HCT116 (cell line): Measurements from ENCODE around the gene SRRM1. TPM values are rescaled to one million over a fixed set of nuclear protein-coding genes. Genes with fewer than 3 reads are reported as not detected.

ENCODE experiments used
- ATAC-seq: fragments of 200-7000 bp; cut with Tn5 transposase; 2 replicates; pipeline ENCODE4 v1.9.1; 2020; ENCODE audit warnings: mild to moderate bottlenecking, moderate library complexity
- BruUV-seq: library from RNA; stranded (reverse); fragments of 400-500 nt; replicated peaks from 2 replicates; lab custom pipeline; 2021; lab: Mats Ljungman, UMichigan
- CTCF ChIA-PET: fragments of 300-600 bp; sonication (Branson Sonifier 250); formaldehyde crosslinking; loops from one replicate; lab custom pipeline; 2021; ENCODE audit warnings: antibody characterized with exemption; lab: Charles Lee
- POLR2A ChIA-PET: fragments of 300-600, 350-600 bp; sonication (Branson Sonifier 250); formaldehyde crosslinking; loops from one replicate; lab custom pipeline; 2021; ENCODE audit warnings: antibody characterized with exemption; lab: Charles Lee
- RAD21 ChIA-PET, 2 experiments: fragments of 300-600 bp; sonication (Branson Sonifier 250); formaldehyde crosslinking; loops; one replicate each; lab custom pipeline; 2023; ENCODE audit warnings: low total read pairs in 2 of 2; ENCODE audit not compliant: uncharacterized antibody in 2 of 2, unreplicated experiment in 2 of 2, low non-redundant PET in 1 of 2; lab: Charles Lee
- DNase-seq: peaks from one replicate; pipeline ENCODE4 v3.0.0-alpha.2; 2010; ENCODE audit warnings: low read depth, low spot score
- H2AFZ ChIP-seq: fragments of 200-600 bp; shearing (Covaris generic), sonication (generic); 2 replicates; pipeline ENCODE4 v1.6.1; 2017; ENCODE audit warnings: low read depth, mixed run types, mixed read lengths, antibody characterized with exemption, low read length; ENCODE audit not compliant: poor library complexity, severe bottlenecking
- H3K27ac ChIP-seq: 2 replicates; pipeline ENCODE4 v1.5.1; 2012; ENCODE audit warnings: low read depth, low read length
- H3K27me3 ChIP-seq: fragments of 200-600 bp; sonication (generic); 2 replicates; pipeline ENCODE4 v1.6.1; 2016; ENCODE audit warnings: mixed run types, low read length, mixed read lengths; ENCODE audit not compliant: insufficient read depth
- H3K36me3 ChIP-seq, 2 experiments: fragments of 200-500 bp in 1 of 2; fragments of 200-600 bp in 1 of 2; sonication (Bioruptor generic) in 1 of 2; sonication (generic) in 1 of 2; 2 replicates each; pipeline versions ENCODE4 v1.5.1 to v1.6.1; 2014 to 2016; ENCODE audit warnings: low read length in 2 of 2, inconsistent platforms in 1 of 2, mixed read lengths in 1 of 2, mixed run types in 1 of 2; ENCODE audit not compliant: insufficient read depth in 2 of 2, control insufficient read depth in 1 of 2
- H3K4me1 ChIP-seq, 2 experiments: fragments of 200-600 bp in 1 of 2; sonication (generic) in 1 of 2; 2 replicates each; pipeline versions ENCODE4 v1.5.1 to v1.6.1; 2012 to 2017; ENCODE audit warnings: low read length in 2 of 2, inconsistent platforms in 1 of 2, mild to moderate bottlenecking in 1 of 2, mixed read lengths in 1 of 2, mixed run types in 1 of 2, moderate library complexity in 1 of 2; ENCODE audit not compliant: insufficient read depth in 2 of 2, control insufficient read depth in 1 of 2
- H3K4me2 ChIP-seq: fragments of 200-600 bp; sonication (generic); 2 replicates; pipeline ENCODE4 v1.6.1; 2017; ENCODE audit warnings: mixed run types, low read length, mixed read lengths
- H3K4me3 ChIP-seq, 2 experiments: fragments of 200-600 bp in 1 of 2; sonication (generic) in 1 of 2; replicated peaks in 1 of 2; 2 replicates each; pipeline ENCODE4 v1.5.1; 2011 to 2016; ENCODE audit warnings: low read length in 2 of 2, control low read depth in 1 of 2, low read depth in 1 of 2, mild to moderate bottlenecking in 1 of 2, mixed read lengths in 1 of 2, mixed run types in 1 of 2
- H3K79me2 ChIP-seq: fragments of 200-600 bp; sonication (generic); 2 replicates; pipeline ENCODE4 v1.6.1; 2017; ENCODE audit warnings: mild to moderate bottlenecking, mixed run types, low read length, moderate library complexity, mixed read lengths; ENCODE audit not compliant: insufficient read depth
- H3K9ac ChIP-seq: fragments of 200-600 bp; sonication (generic); 2 replicates; pipeline ENCODE4 v1.6.1; 2016; ENCODE audit warnings: low read length, mixed read lengths
- H3K9me2 ChIP-seq: fragments of 200-600 bp; sonication (generic), shearing (Covaris generic); 2 replicates; pipeline ENCODE4 v1.6.1; 2017; ENCODE audit warnings: mixed run types, mild to moderate bottlenecking, moderate library complexity; ENCODE audit not compliant: insufficient read depth
- H3K9me3 ChIP-seq, 2 experiments: fragments of 200-500 bp in 1 of 2; fragments of 200-600 bp in 1 of 2; sonication (Bioruptor generic) in 1 of 2; sonication (generic) in 1 of 2; 2 replicates each; pipeline ENCODE4 v1.6.1; 2014 to 2017; ENCODE audit warnings: low read length in 2 of 2, mixed read lengths in 2 of 2, inconsistent platforms in 1 of 2, low read depth in 1 of 2, mild to moderate bottlenecking in 1 of 2, mixed run types in 1 of 2, moderate library complexity in 1 of 2; ENCODE audit not compliant: control insufficient read depth in 1 of 2, insufficient read depth in 1 of 2
- H4K20me1 ChIP-seq: fragments of 200-600 bp; sonication (generic), shearing (Covaris generic); 2 replicates; pipeline ENCODE4 v1.6.1; 2017; ENCODE audit warnings: mixed run types, mild to moderate bottlenecking, moderate library complexity; ENCODE audit not compliant: insufficient read depth
- CEBPB ChIP-seq: IDR thresholded peaks from 2 replicates; pipeline ENCODE4 v1.6.1; 2012; ENCODE audit warnings: low read depth
- EZH2 ChIP-seq: fragments of 200-600 bp; sonication (generic); IDR thresholded peaks from 2 replicates; pipeline ENCODE4 v1.6.1; 2017; ENCODE audit warnings: antibody characterized with exemption, mixed run types
- EZH2phosphoT487 ChIP-seq: fragments of 200-600 bp; IDR thresholded peaks from 2 replicates; pipeline ENCODE4 v1.6.1; 2018; ENCODE audit warnings: antibody characterized with exemption, borderline replicate concordance
- SIN3A ChIP-seq: IDR thresholded peaks from 2 replicates; pipeline ENCODE4 v1.6.1; 2012; ENCODE audit warnings: low read depth
- SP1 ChIP-seq: IDR thresholded peaks from 2 replicates; pipeline ENCODE4 v1.6.1; 2012; ENCODE audit warnings: low read depth
- TCF7L2 ChIP-seq: IDR thresholded peaks from 2 replicates; pipeline ENCODE4 v1.7.0; 2011; ENCODE audit warnings: borderline replicate concordance, inconsistent platforms; ENCODE audit not compliant: insufficient read depth, insufficient read length; ENCODE audit errors: extremely low read depth
- YY1 ChIP-seq: IDR thresholded peaks from 2 replicates; pipeline ENCODE4 v1.6.1; 2011; ENCODE audit warnings: low read length, low read depth, moderate library complexity, mild to moderate bottlenecking; ENCODE audit not compliant: insufficient replicate concordance; ENCODE audit errors: extremely low read depth
- ZNF274 ChIP-seq: fragments of 200-500 bp; sonication (Bioruptor generic); IDR thresholded peaks from 2 replicates; pipeline ENCODE4 v1.6.1; 2014; ENCODE audit warnings: mild to moderate bottlenecking, low read depth, low read length, inconsistent platforms
- intact Hi-C: fragments of 100-400 bp; cut with micrococcal nuclease; formaldehyde crosslinking; loops from 2 replicates; pipeline ENCODE4 v1.10.0; 2022
- total RNA-seq: library from RNA; stranded (reverse); gene quantifications from one replicate; pipeline ENCODE4 v1.2.1, GENCODE V29; 2021; ENCODE audit not compliant: unreplicated experiment
- TF ChIP-seq, protein P1 (sequence below): IDR thresholded peaks from 2 replicates; pipeline ENCODE4 v1.6.1; 2012
- TF ChIP-seq, protein P2 (sequence below): IDR thresholded peaks from 2 replicates; pipeline ENCODE4 v1.6.1; 2012; ENCODE audit warnings: low read depth
- TF ChIP-seq, protein P3 (sequence below): IDR thresholded peaks from 2 replicates; pipeline ENCODE4 v1.6.1; 2011; ENCODE audit warnings: mild to moderate bottlenecking, low read length, moderate library complexity; ENCODE audit not compliant: insufficient replicate concordance; ENCODE audit errors: extremely low read depth

The SRRM1 gene
- total RNA-seq, 1 experiment from 2014 or later: 184 TPM

DNA sequence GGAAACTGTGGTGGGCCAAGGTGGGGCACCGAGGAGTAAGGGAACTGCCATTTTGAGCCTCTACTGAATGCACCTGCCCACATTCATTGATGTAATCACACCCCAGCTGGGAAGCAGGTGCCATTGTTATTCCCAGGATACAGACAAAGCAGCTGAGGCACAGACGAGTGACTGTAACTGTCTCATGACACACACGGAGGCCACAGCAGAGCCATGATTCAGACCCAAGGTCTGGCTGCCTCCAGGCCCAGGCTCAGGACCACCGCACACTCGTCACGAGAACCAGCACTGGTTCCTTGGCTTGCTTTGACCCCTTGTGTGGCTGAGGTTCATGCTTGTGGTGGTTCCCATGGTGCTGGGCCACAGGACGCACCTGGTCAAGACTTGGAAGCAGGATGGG is 56.5 kb downstream of the SRRM1 start:
- peaks cover 0 to 14% of the 10 kb centered on the region in 2 experiments; a peak in 3 of 4 replicates for H3K4me1 ChIP-seq
- no TSS peak for BruUV-seq
- ATAC-seq (no peak), DNase-seq (no peak)
- H2AFZ ChIP-seq: no peak overlapping the region
- H3K9me2 ChIP-seq: no peaks in the 10 kb centered on the region
- ChIA-PET CTCF (interaction anchor here (1.2 to 1.4 kb wide), 2 partner anchors 10 to 131 kb away, joined by 4 to 5 read pairs; no protein-coding TSS in a partner anchor), RAD21 (no interaction called here), POLR2A (no interaction called here)
- H3K27me3 ChIP-seq: no peaks in the 10 kb centered on the region
- no peak overlapping the region for H3K9ac ChIP-seq
- H3K79me2 ChIP-seq: no peaks in the 10 kb centered on the region
- intact Hi-C loops: no loop called here
- H3K9me3 ChIP-seq: no peaks in the 10 kb centered on the region
- no peak overlapping the region for H3K4me3 ChIP-seq
- no peaks in the 10 kb centered on the region for H4K20me1 ChIP-seq
- no peaks in the 10 kb centered on the region for H3K36me3 ChIP-seq
- TF ChIP-seq EZH2 (no peak), TCF7L2 (no peak), YY1 (no peak), ZNF274 (no peak), CEBPB (no peak), EZH2phosphoT487 (no peak), SIN3A (no peak), SP1 (no peak)
- TF ChIP-seq, protein P1, sequence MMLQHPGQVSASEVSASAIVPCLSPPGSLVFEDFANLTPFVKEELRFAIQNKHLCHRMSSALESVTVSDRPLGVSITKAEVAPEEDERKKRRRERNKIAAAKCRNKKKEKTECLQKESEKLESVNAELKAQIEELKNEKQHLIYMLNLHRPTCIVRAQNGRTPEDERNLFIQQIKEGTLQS: no peak
- TF ChIP-seq, protein P2, sequence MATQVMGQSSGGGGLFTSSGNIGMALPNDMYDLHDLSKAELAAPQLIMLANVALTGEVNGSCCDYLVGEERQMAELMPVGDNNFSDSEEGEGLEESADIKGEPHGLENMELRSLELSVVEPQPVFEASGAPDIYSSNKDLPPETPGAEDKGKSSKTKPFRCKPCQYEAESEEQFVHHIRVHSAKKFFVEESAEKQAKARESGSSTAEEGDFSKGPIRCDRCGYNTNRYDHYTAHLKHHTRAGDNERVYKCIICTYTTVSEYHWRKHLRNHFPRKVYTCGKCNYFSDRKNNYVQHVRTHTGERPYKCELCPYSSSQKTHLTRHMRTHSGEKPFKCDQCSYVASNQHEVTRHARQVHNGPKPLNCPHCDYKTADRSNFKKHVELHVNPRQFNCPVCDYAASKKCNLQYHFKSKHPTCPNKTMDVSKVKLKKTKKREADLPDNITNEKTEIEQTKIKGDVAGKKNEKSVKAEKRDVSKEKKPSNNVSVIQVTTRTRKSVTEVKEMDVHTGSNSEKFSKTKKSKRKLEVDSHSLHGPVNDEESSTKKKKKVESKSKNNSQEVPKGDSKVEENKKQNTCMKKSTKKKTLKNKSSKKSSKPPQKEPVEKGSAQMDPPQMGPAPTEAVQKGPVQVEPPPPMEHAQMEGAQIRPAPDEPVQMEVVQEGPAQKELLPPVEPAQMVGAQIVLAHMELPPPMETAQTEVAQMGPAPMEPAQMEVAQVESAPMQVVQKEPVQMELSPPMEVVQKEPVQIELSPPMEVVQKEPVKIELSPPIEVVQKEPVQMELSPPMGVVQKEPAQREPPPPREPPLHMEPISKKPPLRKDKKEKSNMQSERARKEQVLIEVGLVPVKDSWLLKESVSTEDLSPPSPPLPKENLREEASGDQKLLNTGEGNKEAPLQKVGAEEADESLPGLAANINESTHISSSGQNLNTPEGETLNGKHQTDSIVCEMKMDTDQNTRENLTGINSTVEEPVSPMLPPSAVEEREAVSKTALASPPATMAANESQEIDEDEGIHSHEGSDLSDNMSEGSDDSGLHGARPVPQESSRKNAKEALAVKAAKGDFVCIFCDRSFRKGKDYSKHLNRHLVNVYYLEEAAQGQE: no peak
- TF ChIP-seq, protein P3, sequence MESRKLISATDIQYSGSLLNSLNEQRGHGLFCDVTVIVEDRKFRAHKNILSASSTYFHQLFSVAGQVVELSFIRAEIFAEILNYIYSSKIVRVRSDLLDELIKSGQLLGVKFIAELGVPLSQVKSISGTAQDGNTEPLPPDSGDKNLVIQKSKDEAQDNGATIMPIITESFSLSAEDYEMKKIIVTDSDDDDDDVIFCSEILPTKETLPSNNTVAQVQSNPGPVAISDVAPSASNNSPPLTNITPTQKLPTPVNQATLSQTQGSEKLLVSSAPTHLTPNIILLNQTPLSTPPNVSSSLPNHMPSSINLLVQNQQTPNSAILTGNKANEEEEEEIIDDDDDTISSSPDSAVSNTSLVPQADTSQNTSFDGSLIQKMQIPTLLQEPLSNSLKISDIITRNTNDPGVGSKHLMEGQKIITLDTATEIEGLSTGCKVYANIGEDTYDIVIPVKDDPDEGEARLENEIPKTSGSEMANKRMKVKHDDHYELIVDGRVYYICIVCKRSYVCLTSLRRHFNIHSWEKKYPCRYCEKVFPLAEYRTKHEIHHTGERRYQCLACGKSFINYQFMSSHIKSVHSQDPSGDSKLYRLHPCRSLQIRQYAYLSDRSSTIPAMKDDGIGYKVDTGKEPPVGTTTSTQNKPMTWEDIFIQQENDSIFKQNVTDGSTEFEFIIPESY: no peak
- no peak overlapping the region for H3K27ac ChIP-seq
- no peak overlapping the region for H3K4me2 ChIP-seq
